H1 (cell line): ENCODE results near the gene HDAC10. TPM values are rescaled to one million over a fixed set of nuclear protein-coding genes. Genes with fewer than 3 reads are reported as not detected.

Experiments
- RFX5 ChIP-seq: IDR thresholded peaks from 2 replicates; pipeline ENCODE4 v1.6.1; 2011; ENCODE audit warnings: low read depth, low read length, improper control_type of control experiment, borderline replicate concordance
- RNF2 ChIP-seq: fragments of 200-900, 300-1000 bp; sonication (generic); IDR thresholded peaks from 2 replicates; pipeline ENCODE4 v1.7.1; 2016; ENCODE audit warnings: borderline replicate concordance, low read depth, mild to moderate bottlenecking, antibody characterized with exemption, low read length; ENCODE audit not compliant: poor library complexity, severe bottlenecking; ENCODE audit errors: missing control alignments
- polyA plus RNA-seq, 7 experiments: library from polyadenylated mRNA; depleted of rRNA in 3 of 7; stranded (reverse) in 5 of 7; unstranded in 2 of 7; fragments of >200 nt in 5 of 7; fragments of 200-250 nt in 2 of 7; gene quantifications; 1 replicate in 5 of 7; 2 replicates in 1 of 7; 4 replicates in 1 of 7; pipeline versions ENCODE4 v1.2.1 to v1.2.3, GENCODE V29; 2011 to 2013; ENCODE audit warnings: missing spikeins in 2 of 7, mixed read lengths in 2 of 7
- total RNA-seq: library from RNA; stranded (reverse); fragmentation: NEBNext Ultra II Directional; extraction: Animal tissue kit (Norgen Biotek cat#: 25700); gene quantifications from 2 replicates; pipeline ENCODE4 v1.2.1, GENCODE V29; 2021
- TF ChIP-seq, protein P1 (sequence below): IDR thresholded peaks from 2 replicates; pipeline ENCODE4 v1.6.1; 2011; ENCODE audit warnings: low read depth, mild to moderate bottlenecking, low read length; ENCODE audit not compliant: insufficient read depth
- TF ChIP-seq, protein P2 (sequence below): IDR thresholded peaks from 2 replicates; pipeline ENCODE4 v1.6.1; 2012; ENCODE audit warnings: inconsistent platforms

The HDAC10 gene
- total and polyA plus RNA-seq, 2 of the 8 experiments (the other 6 are each of a cell fraction or from before 2014, with no cell fraction given): 11.2 to 26.4 TPM

- TF ChIP-seq, protein P1, sequence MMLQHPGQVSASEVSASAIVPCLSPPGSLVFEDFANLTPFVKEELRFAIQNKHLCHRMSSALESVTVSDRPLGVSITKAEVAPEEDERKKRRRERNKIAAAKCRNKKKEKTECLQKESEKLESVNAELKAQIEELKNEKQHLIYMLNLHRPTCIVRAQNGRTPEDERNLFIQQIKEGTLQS: no peak
- TF ChIP-seq RNF2 (no peak), RFX5 (no peak)
- TF ChIP-seq, protein P2, sequence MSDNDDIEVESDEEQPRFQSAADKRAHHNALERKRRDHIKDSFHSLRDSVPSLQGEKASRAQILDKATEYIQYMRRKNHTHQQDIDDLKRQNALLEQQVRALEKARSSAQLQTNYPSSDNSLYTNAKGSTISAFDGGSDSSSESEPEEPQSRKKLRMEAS: peak; percentile 89
Measured at GRCh38 chr22:50260801-50261614, 9.9 kb upstream of the HDAC10 start (continued).
